Motor neuron (in vitro differentiated cells): ENCODE data around the gene IMPACT. TPM values are rescaled to one million over a fixed set of nuclear protein-coding genes. Genes with fewer than 3 reads are reported as not detected.

Experiments
- ATAC-seq, 8 experiments: fragments of 200-7000 bp; cut with Tn5 transposase; replicated peaks in 6 of 8; 2 replicates each; pipeline ENCODE4 v1.8.0; 2021; ENCODE audit warnings: mild to moderate bottlenecking in 8 of 8, moderate library complexity in 8 of 8
- H3K27ac ChIP-seq, 2 donors: fragments of 250-450 bp; sonication (Bioruptor Pico); 2 replicates each; pipeline ENCODE4 v1.9.0; 2021; ENCODE audit warnings: antibody characterized with exemption in 2 of 2, mild to moderate bottlenecking in 2 of 2, moderate library complexity in 1 of 2
- H3K4me1 ChIP-seq, 2 donors: fragments of 250-450 bp; sonication (Bioruptor Pico); replicated peaks in 1 of 2; 2 replicates each; pipeline ENCODE4 v1.6.1; 2021; ENCODE audit warnings: antibody characterized with exemption in 2 of 2, mild to moderate bottlenecking in 2 of 2, moderate library complexity in 1 of 2
- H3K4me3 ChIP-seq, 5 donors: fragments of 250-450 bp; sonication (Bioruptor Pico); 2 replicates each; pipeline ENCODE4 v1.9.0; 2021; ENCODE audit warnings: antibody characterized with exemption in 5 of 5, mild to moderate bottlenecking in 5 of 5, moderate library complexity in 4 of 5
- WGBS, 10 experiments: fragments of 450-650 bp; shearing (Covaris generic); methylation state at CpG; one replicate each; pipeline ENCODE4 v1.0.0; 2022; 5-methylcytosine and 5-hydroxymethylcytosine counted together
- in situ Hi-C, 9 experiments: fragments of 400-800 bp; cut with MboI; loops; one replicate each; pipeline ENCODE4 v1.15.0; 2021; ENCODE audit warnings: low sequenced_read_pairs in 9 of 9, low pct_unique_long_range_greater_than_20kb in 2 of 9; ENCODE audit not compliant: unreplicated experiment in 9 of 9
- total RNA-seq, 8 experiments: library from RNA; unstranded; fragments of 300-600 nt; gene quantifications; 2 replicates each; pipeline versions ENCODE4 v1.2.3 to v1.2.4, GENCODE V29; 2022

Gene IMPACT
- 10 to 100 TPM; 14.6 to 34.7 (median 22.2) TPM for total RNA-seq

DNA sequence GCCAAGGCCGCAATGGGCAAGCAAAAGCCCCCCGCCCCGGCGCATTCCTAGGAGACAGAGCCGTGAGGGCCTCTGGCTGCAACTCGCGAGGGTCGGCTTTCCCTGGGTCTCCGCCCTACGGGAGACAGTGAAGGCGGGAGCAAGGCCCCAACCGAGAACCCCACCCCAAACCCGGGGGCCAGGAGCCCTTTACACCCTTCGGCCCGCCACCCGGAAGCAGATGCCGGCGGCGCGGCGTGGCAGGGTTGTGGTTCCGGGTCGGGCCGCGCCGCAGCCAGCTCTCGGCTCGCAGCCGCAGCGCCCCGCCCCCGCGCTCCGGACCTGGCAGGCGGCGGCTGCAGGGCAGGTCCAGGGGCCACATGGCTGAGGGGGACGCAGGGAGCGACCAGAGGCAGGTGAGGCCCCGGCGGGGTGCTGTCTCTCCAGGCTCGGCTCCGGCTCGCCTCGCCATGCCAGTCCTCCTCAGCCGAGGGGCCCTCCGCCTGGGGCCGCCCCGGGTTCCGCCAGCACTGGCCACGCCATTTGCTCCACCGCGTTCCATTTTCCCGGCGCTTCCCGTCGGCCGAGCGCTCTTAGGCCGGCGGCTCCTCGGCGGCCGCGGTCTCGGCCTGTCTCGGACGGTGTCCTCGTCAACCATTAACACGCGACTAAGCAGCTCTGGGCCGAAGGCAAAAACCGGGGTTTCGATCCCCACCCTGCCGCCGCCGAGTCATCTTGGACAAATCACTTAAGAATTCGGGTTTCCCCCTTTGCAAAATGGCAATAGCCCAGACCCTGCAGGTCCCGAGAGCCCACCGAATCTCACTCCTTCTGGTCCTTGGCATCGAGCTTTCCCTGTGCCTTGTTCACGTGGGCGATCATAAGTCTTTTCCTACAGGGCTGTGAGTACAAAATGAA lies at the start of gene IMPACT:
Gene IMPACT (plus strand): TSS at position 273 of the 897 bp plus-strand sequence. CDS start 87 bp downstream, at position 360.
- 0 to 15% (median 1%) methylated on average over 5 to 19 of the region's 82 CpGs; no CpG with 5 or more reads in 2 of the 10 experiments for WGBS, 10 experiments
- ATAC-seq, result peak; percentile 91 to 96 (median 94)
- Histone ChIP-seq H3K4me3 (peak within 1 kb of the TSS; percentile 56 to 95 (median 73)), H3K27ac (peak within 1 kb of the TSS; percentile 94), H3K4me1 (peaks cover 12 to 24% of the 10 kb centered on the region in 2 donors)
- in situ Hi-C loops, result no loop called here

- in situ Hi-C loops, result no loop called here
- WGBS, 10 experiments, result 0 to 86% (median 43%) methylated on average over 1 of the region's 1 CpG; no CpG with 5 or more reads in 3 of the 10 experiments
- no peak for ATAC-seq
- Histone ChIP-seq H3K27ac (no peak overlapping the region), H3K4me1 (peaks cover 0 to 3% of the 10 kb centered on the region in 2 donors), H3K4me3 (no peak overlapping the region)
Observed at GRCh38 chr18:24378598-24378997, 47.9 kb upstream of the IMPACT start.

DNA sequence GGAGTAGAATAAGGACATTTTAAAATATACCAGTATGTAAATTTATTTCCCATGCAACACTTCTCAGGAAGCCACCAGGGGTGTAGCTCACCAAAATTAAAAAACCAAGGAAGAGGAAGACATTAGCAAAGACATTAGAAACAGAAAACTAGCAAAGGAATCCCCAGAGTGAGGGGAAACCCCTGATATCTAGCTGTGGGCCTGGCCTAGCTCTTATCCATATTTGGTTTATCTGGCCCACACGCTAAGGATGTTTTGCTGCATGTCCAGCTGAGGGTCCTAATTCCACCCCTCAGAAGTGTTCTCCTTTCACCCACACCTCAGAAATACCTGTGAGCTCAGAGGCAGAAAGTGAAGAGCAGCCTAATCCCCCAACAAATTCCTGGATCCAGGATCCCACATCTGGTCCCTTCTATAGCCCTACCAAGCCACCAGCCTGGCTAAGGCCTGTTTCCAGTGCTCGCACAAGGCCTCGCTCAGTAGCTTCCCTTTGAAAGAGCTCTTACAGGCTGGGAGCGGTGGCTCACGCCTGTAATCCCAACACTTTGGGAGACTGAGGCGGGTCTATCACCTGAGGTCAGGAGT lies 46.2 kb upstream of the IMPACT start:
- peaks cover 0 to 3% of the 10 kb centered on the region in 2 donors for H3K4me1 ChIP-seq

GRCh38 chr18:24381126-24381525 lies 45.3 kb upstream of the IMPACT start:
- no peak overlapping the region for H3K4me3 ChIP-seq
- no peak overlapping the region for H3K27ac ChIP-seq
- 75 to 100% (median 100%) methylated on average over 1 of the region's 1 CpG; no CpG with 5 or more reads in 3 of the 10 experiments for WGBS, 10 experiments
- no peak for ATAC-seq
- in situ Hi-C loops, result no loop called here
- H3K4me1 ChIP-seq, result peaks cover 0 to 3% of the 10 kb centered on the region in 2 donors

More for the DNA sequence above, 46.2 kb upstream of the IMPACT start:
- Histone ChIP-seq H3K4me3 (no peak overlapping the region), H3K27ac (no peak overlapping the region)
- ATAC-seq, result peak in 2 of 8 experiments; percentile 29 to 31
- WGBS, 10 experiments, result 100% methylated on average over 1 to 4 of the region's 6 CpGs; no CpG with 5 or more reads in 1 of the 10 experiments
- in situ Hi-C loops, result no loop called here

GRCh38 chr18:24386681-24387080 lies 39.8 kb upstream of the IMPACT start:
- Histone ChIP-seq H3K27ac (no peak overlapping the region), H3K4me3 (no peak overlapping the region), H3K4me1 (no peaks in the 10 kb centered on the region)
- WGBS, 10 experiments, result 80 to 100% (median 94%) methylated on average over 2 to 6 of the region's 6 CpGs; no CpG with 5 or more reads in 1 of the 10 experiments
- no peak for ATAC-seq
- in situ Hi-C loops, result no loop called here

- WGBS, 10 experiments, result 47 to 100% (median 77%) methylated on average over 1 to 3 of the region's 3 CpGs
- no peaks in the 10 kb centered on the region for H3K4me1 ChIP-seq
- H3K4me3 ChIP-seq, result no peak overlapping the region
- H3K27ac ChIP-seq, result no peak overlapping the region
- in situ Hi-C loops, result no loop called here
- ATAC-seq, result no peak
Observed at GRCh38 chr18:24388957-24389356, 37.5 kb upstream of the IMPACT start.

DNA sequence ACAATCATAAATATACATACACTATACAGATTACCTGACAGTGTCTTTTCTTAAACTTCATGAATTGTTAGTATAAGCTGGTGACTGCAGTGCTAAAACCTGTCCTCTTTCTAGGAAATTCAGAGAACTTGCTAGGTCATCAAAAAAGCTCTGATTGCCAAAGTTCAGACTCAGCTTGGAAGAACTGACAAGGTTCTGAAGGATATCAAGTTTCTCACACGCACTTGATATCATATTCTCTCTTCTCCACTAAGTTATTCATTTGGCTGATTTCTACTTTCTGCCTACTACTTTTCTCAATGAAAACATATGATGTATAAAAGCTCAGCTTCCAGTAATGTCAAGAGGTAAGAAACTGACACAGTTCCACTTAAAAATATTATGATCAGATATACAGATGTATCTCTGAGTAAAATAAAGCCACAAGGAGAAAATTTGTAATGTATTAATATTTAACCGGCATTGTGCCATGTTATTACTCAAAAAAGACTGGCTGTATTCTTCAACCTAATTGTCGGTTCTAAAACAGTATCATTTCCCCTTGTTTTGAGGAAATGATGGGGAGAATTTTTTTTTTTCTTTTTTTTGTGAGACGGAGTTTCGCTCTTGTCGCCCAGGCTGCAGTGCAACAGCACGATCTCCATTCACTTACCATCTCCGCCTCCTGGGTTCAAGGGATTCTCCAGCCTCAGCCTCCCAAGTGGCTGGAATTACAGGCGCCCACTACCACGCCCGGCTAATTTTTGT lies 31.2 kb upstream of the IMPACT start:
- no peak for ATAC-seq
- H3K27ac ChIP-seq, result no peak overlapping the region
- 33 to 100% (median 72%) methylated on average over 1 to 10 of the region's 11 CpGs; no CpG with 5 or more reads in 1 of the 10 experiments for WGBS, 10 experiments
- in situ Hi-C loops, result no loop called here
- H3K4me1 ChIP-seq, result peaks cover 14 to 17% of the 10 kb centered on the region in 2 donors
- H3K4me3 ChIP-seq, result no peak overlapping the region

- ATAC-seq, result no peak
- H3K4me3 ChIP-seq, result peak overlapping the region; percentile 65 to 93 (median 70)
- H3K4me1 ChIP-seq, result peaks cover 17% of the 10 kb centered on the region in 2 donors
- in situ Hi-C loops, result no loop called here
- H3K27ac ChIP-seq, result peak overlapping the region; percentile 28 to 93
- 13 to 55% (median 35%) methylated on average over 3 to 8 of the region's 8 CpGs; no CpG with 5 or more reads in 2 of the 10 experiments for WGBS, 10 experiments
Observed at GRCh38 chr18:24396082-24396633, 30.3 kb upstream of the IMPACT start.

DNA sequence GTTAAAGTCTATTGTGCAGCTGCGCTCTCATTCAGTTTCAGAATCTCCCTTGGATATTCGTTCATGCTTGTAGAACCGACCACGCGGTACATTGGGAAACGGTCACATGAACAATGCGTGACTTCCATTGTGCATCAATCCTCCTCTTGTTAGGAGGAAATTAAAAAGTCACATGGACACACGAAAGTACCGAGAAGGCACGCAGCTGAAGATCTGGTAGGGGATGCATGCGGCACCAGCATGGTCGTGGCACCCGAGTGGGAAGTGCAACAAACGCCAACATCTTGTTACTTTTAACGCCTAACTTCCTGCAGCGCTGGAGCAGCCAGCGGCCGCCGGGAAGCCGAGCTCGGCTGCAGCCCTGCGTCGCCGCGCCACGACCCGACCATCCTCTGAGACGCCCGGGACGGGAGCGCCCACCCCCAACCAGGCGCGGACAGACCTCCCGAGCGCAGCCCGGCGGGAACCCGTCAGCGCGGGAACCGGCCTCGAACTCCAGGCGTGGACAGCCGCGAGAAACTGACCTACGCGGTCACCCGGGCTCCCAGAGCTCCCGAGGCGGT lies 29.3 kb upstream of the IMPACT start:
- peak; percentile 36 to 66 (median 60) for ATAC-seq
- Histone ChIP-seq H3K4me3 (peak overlapping the region; percentile 65 to 93 (median 70)), H3K27ac (peak overlapping the region; percentile 90 to 93), H3K4me1 (peaks cover 17% of the 10 kb centered on the region in 2 donors)
- 0 to 4% (median 0%) methylated on average over 1 to 20 of the region's 50 CpGs; no CpG with 5 or more reads in 1 of the 10 experiments for WGBS, 10 experiments
- in situ Hi-C loops, result no loop called here

DNA sequence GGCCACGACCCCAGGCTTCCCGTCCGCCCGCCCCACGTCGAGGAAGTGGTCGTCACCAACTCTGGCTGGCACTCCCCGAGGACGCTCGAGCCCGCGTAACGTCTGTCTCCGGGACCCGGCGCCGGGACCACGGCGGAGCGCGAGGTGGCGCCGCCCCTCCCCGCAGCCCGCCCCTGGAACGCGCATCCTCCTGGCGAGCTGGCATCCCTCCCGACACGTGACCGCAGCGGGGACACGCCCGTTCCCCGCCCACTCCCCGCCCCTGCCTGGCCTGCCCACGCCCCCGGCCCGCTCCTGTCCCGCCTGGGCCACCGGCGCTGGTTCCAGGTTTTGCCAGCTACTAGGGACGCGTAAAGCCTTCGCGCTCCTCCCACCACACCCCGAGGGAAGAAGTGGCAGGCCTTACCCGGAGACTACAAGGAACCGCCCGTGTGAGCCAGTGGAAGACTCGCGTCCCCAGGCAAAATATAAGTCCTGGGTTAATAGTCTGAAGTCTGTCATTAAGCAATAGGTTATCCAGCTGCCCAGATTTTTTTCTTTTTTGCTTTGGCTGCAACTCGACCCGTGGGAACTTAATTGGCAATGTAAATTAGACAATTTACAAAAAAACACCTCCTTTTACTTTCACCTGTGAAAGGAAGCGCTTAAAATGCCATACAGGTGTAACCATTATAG lies 28.6 kb upstream of the IMPACT start, which contains the start of gene OSBPL1A:
Gene OSBPL1A (minus strand): TSS at position 131 of the 675 bp plus-strand sequence. CDS start 20,291 bp downstream, outside the sequence.
- H3K4me1 ChIP-seq, result peaks cover 17% of the 10 kb centered on the region in 2 donors

DNA sequence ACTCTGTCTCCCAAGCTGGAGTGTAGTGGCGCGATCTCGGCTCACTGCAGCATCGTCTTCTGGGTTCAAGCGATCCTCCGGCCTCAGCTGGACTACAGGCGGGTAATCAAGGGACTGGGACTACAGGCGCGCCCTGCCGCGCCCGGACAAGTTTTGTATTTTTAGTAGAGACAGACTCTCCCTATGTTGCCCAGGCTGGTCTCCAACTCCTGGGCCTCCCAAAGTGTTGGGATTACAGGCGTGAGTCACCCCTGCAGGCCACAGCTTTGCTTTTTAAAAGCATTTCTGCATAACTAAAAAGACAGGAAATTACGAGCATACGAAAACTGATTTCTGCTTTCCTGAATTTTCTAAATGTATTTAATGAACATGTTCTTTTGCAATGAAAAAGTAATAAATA lies 27.9 kb upstream of the IMPACT start:
- WGBS, 10 experiments, result 20 to 90% (median 45%) methylated on average over 1 to 15 of the region's 15 CpGs; no CpG with 5 or more reads in 2 of the 10 experiments

More for the DNA sequence above, 28.6 kb upstream of the IMPACT start, which contains the start of gene OSBPL1A:
- WGBS, 10 experiments, result 0 to 57% (median 9%) methylated on average over 1 to 7 of the region's 55 CpGs; no CpG with 5 or more reads in 2 of the 10 experiments
- in situ Hi-C loops, result no loop called here
- Histone ChIP-seq H3K27ac (peak within 1 kb of the TSS; percentile 90 to 93), H3K4me3 (peak within 1 kb of the TSS; percentile 65 to 93 (median 70))
- peak; percentile 81 to 91 (median 90) for ATAC-seq

More for the DNA sequence above, 27.9 kb upstream of the IMPACT start:
- Histone ChIP-seq H3K4me1 (peaks cover 17% of the 10 kb centered on the region in 2 donors), H3K27ac (no peak overlapping the region), H3K4me3 (peak overlapping the region; percentile 65 to 93 (median 70))
- in situ Hi-C loops, result no loop called here
- peak in 2 of 8 experiments; percentile 2 to 25 for ATAC-seq
